C4-2B (cell line): ENCODE data around the gene UNKL.

ENCODE experiments used
- ZFX ChIP-seq: fragments of 450-650 bp; IDR thresholded peaks from 2 replicates; pipeline ENCODE4 v1.6.1; 2017
- TF ChIP-seq, protein P1 (sequence below): fragments of 450-650 bp; conservative IDR thresholded peaks from 2 replicates; pipeline ENCODE4 v1.5.1; 2017; ENCODE audit warnings: mild to moderate bottlenecking

DNA sequence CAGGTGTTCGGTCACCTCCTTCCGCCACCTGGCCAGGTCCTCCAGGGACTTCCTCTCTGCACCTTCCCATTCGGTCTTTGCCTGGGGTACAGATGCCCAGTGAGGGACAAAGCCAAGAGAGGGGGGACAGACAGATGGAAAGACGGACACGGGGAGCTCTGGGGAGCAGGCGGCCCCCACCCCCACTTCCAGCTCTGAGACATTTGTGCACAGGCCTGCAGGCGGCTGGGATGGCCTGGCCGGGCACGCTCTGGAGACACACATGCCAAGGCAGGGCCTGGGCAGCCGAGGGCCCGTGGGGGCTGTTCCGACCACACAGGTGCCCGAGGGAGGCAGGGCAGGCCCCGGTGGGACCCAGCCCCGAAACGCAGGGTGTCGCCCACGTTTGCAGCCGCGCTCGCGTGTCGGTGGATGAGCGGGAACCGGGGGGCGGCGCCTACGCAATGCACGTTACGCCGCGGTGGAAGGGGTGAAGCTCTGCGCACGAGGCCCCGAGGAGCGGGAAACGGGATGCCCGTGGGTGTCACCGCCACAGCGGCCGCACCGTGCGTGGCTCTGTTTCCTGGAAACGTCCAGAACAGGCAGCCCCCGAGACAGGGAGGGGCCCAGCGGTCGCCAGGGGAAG is 22.3 kb upstream of the UNKL start:
- TF ChIP-seq, protein P1, sequence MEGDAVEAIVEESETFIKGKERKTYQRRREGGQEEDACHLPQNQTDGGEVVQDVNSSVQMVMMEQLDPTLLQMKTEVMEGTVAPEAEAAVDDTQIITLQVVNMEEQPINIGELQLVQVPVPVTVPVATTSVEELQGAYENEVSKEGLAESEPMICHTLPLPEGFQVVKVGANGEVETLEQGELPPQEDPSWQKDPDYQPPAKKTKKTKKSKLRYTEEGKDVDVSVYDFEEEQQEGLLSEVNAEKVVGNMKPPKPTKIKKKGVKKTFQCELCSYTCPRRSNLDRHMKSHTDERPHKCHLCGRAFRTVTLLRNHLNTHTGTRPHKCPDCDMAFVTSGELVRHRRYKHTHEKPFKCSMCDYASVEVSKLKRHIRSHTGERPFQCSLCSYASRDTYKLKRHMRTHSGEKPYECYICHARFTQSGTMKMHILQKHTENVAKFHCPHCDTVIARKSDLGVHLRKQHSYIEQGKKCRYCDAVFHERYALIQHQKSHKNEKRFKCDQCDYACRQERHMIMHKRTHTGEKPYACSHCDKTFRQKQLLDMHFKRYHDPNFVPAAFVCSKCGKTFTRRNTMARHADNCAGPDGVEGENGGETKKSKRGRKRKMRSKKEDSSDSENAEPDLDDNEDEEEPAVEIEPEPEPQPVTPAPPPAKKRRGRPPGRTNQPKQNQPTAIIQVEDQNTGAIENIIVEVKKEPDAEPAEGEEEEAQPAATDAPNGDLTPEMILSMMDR: no peak
- no peak for TF ChIP-seq ZFX
